SK-N-SH treated with all-trans-retinoic acid at 6 μM for 48 hours (cell line): ENCODE results near the gene GPATCH2L.

Experiments
- ATAC-seq: fragments of 200-7000 bp; cut with Tn5 transposase; 3 replicates; pipeline ENCODE4 v1.9.1; 2020; ENCODE audit warnings: mild to moderate bottlenecking, moderate library complexity
- CSDC2 ChIP-seq: fragments of 250-450 bp; sonication (Bioruptor Pico); IDR thresholded peaks from 2 replicates; pipeline ENCODE4 v1.5.0; 2020; ENCODE audit warnings: mild to moderate bottlenecking, moderate library complexity
- GLIS3 ChIP-seq: fragments of 250-450 bp; sonication (Bioruptor Pico); IDR thresholded peaks from 2 replicates; pipeline ENCODE4 v1.5.0; 2020; ENCODE audit warnings: mild to moderate bottlenecking, moderate library complexity
- ISL1 ChIP-seq: fragments of 250-450 bp; sonication (Bioruptor Pico); IDR thresholded peaks from 2 replicates; pipeline ENCODE4 v2.1.2; 2022; ENCODE audit warnings: mild to moderate bottlenecking, moderate library complexity
- OSR1 ChIP-seq: fragments of 250-450 bp; sonication (Bioruptor Pico); IDR thresholded peaks from 2 replicates; pipeline ENCODE4 v1.8.0; 2022; ENCODE audit warnings: moderate library complexity, mild to moderate bottlenecking, inconsistent platforms
- PPARA ChIP-seq: fragments of 250-450 bp; sonication (Bioruptor Pico); IDR thresholded peaks from 2 replicates; pipeline ENCODE4 v1.5.0; 2020; ENCODE audit warnings: mild to moderate bottlenecking, borderline replicate concordance
- RARB ChIP-seq: fragments of 250-450 bp; sonication (Bioruptor Pico); IDR thresholded peaks from 2 replicates; pipeline ENCODE4 v1.8.0; 2021; ENCODE audit warnings: mild to moderate bottlenecking, moderate library complexity
- SNAI2 ChIP-seq: fragments of 250-450 bp; sonication (Bioruptor Pico); IDR thresholded peaks from 2 replicates; pipeline ENCODE4 v1.5.0; 2020; ENCODE audit warnings: mild to moderate bottlenecking, moderate library complexity
- TCF4 ChIP-seq: fragments of 250-450 bp; sonication (Bioruptor Pico); IDR thresholded peaks from 2 replicates; pipeline ENCODE4 v1.8.0; 2021; ENCODE audit warnings: mild to moderate bottlenecking, moderate library complexity, borderline replicate concordance
- ZC3H10 ChIP-seq: fragments of 250-450 bp; sonication (Bioruptor Pico); IDR thresholded peaks from 2 replicates; pipeline ENCODE4 v1.5.1; 2021; ENCODE audit warnings: mild to moderate bottlenecking, moderate library complexity
- ZFP3 ChIP-seq: fragments of 250-450 bp; sonication (Bioruptor Pico); IDR thresholded peaks from 2 replicates; pipeline ENCODE4 v1.5.0; 2020; ENCODE audit warnings: mild to moderate bottlenecking, moderate library complexity
- ZFP30 ChIP-seq: fragments of 450-650 bp; formaldehyde crosslinking; IDR thresholded peaks from 2 replicates; pipeline ENCODE4 v1.5.0; 2022; ENCODE audit warnings: mild to moderate bottlenecking, moderate library complexity
- ZNF565 ChIP-seq: fragments of 450-650 bp; formaldehyde crosslinking; conservative IDR thresholded peaks from 2 replicates; pipeline ENCODE4 v1.5.0; 2020; ENCODE audit warnings: low read depth, mild to moderate bottlenecking, moderate library complexity
- ZNF70 ChIP-seq: fragments of 450-650 bp; formaldehyde crosslinking; IDR thresholded peaks from 2 replicates; pipeline ENCODE4 v1.5.0; 2020; ENCODE audit warnings: mild to moderate bottlenecking, moderate library complexity
- TF ChIP-seq, protein P1 (sequence below): fragments of 250-450 bp; sonication (Bioruptor Pico); IDR thresholded peaks from 2 replicates; pipeline ENCODE4 v1.8.0; 2020; ENCODE audit warnings: mild to moderate bottlenecking, moderate library complexity, borderline replicate concordance
- TF ChIP-seq, protein P2 (sequence below): fragments of 250-450 bp; sonication (Bioruptor Pico); IDR thresholded peaks from 2 replicates; pipeline ENCODE4 v1.5.0; 2020; ENCODE audit warnings: mild to moderate bottlenecking, moderate library complexity
- TF ChIP-seq, protein P3 (sequence below): fragments of 250-450 bp; sonication (Bioruptor Pico); IDR thresholded peaks from 2 replicates; pipeline ENCODE4 v1.5.1; 2020; ENCODE audit warnings: low read depth, mild to moderate bottlenecking, moderate library complexity
- TF ChIP-seq, protein P4 (sequence below): fragments of 250-450 bp; sonication (Bioruptor Pico); IDR thresholded peaks from 2 replicates; pipeline ENCODE4 v1.8.0; 2021; ENCODE audit warnings: low read depth, mild to moderate bottlenecking, moderate library complexity, borderline replicate concordance

GPATCH2L gene

DNA sequence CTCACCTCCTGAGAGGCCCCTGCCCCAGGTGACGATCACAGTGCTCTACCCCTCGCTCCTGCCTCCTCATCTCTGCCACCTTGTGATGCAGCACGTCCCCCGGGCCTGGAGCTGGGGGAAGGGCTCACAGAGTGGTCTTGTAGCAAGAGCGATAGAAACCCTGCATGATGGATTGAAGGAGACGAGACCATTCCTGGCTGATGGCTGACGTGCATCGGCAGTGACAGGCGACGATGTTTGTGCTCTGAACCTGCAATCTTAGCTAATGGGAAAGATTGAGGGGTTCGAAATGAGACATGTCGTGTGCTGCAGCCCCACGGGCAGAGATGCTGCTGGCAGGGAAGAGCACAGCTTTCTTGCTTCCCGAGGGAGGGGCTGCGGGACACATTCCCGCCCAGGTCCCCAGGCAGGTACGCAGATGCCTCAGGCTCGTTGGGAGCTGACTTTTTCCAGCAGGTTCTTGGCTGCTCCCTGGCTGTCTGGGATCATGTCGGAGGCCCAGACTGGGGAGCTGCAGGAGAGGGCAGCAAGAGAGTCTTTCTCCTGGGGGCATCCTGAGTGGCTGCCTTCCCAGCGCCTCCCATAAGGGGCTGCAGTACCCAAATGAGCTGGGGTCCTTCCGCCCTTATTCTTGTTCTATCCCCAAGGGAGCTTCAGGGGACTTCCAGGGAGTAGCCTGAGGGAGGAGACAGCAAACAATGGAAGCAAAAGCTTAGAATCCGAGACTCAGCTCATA lies 38.7 kb upstream of the GPATCH2L start:
- TF ChIP-seq ZFP3 (no peak), GLIS3 (CRISPR knock-in tag) (no peak), ISL1 (CRISPR knock-in tag) (no peak), OSR1 (CRISPR knock-in tag) (no peak), ZC3H10 (CRISPR knock-in tag) (no peak), PPARA (CRISPR knock-in tag) (no peak)
- TF ChIP-seq, protein P1, sequence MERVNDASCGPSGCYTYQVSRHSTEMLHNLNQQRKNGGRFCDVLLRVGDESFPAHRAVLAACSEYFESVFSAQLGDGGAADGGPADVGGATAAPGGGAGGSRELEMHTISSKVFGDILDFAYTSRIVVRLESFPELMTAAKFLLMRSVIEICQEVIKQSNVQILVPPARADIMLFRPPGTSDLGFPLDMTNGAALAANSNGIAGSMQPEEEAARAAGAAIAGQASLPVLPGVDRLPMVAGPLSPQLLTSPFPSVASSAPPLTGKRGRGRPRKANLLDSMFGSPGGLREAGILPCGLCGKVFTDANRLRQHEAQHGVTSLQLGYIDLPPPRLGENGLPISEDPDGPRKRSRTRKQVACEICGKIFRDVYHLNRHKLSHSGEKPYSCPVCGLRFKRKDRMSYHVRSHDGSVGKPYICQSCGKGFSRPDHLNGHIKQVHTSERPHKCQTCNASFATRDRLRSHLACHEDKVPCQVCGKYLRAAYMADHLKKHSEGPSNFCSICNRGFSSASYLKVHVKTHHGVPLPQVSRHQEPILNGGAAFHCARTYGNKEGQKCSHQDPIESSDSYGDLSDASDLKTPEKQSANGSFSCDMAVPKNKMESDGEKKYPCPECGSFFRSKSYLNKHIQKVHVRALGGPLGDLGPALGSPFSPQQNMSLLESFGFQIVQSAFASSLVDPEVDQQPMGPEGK (CRISPR knock-in tag): no peak
- TF ChIP-seq, protein P2, sequence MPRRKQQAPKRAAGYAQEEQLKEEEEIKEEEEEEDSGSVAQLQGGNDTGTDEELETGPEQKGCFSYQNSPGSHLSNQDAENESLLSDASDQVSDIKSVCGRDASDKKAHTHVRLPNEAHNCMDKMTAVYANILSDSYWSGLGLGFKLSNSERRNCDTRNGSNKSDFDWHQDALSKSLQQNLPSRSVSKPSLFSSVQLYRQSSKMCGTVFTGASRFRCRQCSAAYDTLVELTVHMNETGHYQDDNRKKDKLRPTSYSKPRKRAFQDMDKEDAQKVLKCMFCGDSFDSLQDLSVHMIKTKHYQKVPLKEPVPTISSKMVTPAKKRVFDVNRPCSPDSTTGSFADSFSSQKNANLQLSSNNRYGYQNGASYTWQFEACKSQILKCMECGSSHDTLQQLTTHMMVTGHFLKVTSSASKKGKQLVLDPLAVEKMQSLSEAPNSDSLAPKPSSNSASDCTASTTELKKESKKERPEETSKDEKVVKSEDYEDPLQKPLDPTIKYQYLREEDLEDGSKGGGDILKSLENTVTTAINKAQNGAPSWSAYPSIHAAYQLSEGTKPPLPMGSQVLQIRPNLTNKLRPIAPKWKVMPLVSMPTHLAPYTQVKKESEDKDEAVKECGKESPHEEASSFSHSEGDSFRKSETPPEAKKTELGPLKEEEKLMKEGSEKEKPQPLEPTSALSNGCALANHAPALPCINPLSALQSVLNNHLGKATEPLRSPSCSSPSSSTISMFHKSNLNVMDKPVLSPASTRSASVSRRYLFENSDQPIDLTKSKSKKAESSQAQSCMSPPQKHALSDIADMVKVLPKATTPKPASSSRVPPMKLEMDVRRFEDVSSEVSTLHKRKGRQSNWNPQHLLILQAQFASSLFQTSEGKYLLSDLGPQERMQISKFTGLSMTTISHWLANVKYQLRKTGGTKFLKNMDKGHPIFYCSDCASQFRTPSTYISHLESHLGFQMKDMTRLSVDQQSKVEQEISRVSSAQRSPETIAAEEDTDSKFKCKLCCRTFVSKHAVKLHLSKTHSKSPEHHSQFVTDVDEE (CRISPR knock-in tag): no peak
- no peak for ATAC-seq

DNA sequence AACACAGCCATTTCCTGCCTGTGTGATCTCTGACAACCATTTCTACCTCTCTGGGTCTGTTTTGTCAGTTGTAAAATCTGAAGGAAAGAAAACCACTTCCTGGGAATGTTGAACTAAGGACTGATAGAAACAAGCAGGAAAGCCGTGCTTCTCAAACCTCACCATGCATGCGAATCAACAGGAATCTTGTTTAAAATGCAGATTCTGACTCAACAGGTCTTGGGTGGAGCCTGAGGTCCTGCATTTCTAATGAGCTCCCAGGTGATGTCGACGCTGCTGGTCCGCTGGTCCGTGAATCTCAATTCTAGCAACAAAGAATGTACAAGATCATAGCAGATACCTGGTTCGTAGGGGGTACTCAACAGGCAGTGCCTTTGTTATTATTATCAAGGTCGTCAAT lies 38.0 kb upstream of the GPATCH2L start:
- ATAC-seq: no peak
- TF ChIP-seq ZNF565 (CRISPR knock-in tag): no peak
- TF ChIP-seq ISL1 (CRISPR knock-in tag): no peak
- no peak for TF ChIP-seq PPARA (CRISPR knock-in tag)
- no peak for TF ChIP-seq ZFP30
- no peak for TF ChIP-seq TCF4 (CRISPR knock-in tag)
- TF ChIP-seq, protein P1 (CRISPR knock-in tag): no peak
- no peak for TF ChIP-seq CSDC2 (CRISPR knock-in tag)
- TF ChIP-seq, protein P3, sequence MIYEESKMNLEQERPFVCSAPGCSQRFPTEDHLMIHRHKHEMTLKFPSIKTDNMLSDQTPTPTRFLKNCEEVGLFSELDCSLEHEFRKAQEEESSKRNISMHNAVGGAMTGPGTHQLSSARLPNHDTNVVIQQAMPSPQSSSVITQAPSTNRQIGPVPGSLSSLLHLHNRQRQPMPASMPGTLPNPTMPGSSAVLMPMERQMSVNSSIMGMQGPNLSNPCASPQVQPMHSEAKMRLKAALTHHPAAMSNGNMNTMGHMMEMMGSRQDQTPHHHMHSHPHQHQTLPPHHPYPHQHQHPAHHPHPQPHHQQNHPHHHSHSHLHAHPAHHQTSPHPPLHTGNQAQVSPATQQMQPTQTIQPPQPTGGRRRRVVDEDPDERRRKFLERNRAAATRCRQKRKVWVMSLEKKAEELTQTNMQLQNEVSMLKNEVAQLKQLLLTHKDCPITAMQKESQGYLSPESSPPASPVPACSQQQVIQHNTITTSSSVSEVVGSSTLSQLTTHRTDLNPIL (CRISPR knock-in tag): no peak
- no peak for TF ChIP-seq SNAI2 (CRISPR knock-in tag)
- no peak for TF ChIP-seq ZNF70 (CRISPR knock-in tag)
- TF ChIP-seq, protein P4, sequence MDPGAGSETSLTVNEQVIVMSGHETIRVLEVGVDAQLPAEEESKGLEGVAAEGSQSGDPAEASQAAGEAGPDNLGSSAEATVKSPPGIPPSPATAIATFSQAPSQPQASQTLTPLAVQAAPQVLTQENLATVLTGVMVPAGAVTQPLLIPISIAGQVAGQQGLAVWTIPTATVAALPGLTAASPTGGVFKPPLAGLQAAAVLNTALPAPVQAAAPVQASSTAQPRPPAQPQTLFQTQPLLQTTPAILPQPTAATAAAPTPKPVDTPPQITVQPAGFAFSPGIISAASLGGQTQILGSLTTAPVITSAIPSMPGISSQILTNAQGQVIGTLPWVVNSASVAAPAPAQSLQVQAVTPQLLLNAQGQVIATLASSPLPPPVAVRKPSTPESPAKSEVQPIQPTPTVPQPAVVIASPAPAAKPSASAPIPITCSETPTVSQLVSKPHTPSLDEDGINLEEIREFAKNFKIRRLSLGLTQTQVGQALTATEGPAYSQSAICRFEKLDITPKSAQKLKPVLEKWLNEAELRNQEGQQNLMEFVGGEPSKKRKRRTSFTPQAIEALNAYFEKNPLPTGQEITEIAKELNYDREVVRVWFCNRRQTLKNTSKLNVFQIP (CRISPR knock-in tag): no peak
- no peak for TF ChIP-seq OSR1 (CRISPR knock-in tag)
- TF ChIP-seq, protein P2 (CRISPR knock-in tag): no peak
- no peak for TF ChIP-seq RARB (CRISPR knock-in tag)
- TF ChIP-seq, all 23 proteins: peak for 0
